K562 (cell line): ENCODE measurements around the gene DNAAF3. TPM values are rescaled to one million over a fixed set of nuclear protein-coding genes. Genes with fewer than 3 reads are reported as not detected.

Experiments used
- CHD2 ChIP-seq: IDR thresholded peaks from 2 replicates; pipeline ENCODE4 v1.6.1; 2011; ENCODE audit warnings: low read depth, low read length
- HDAC3 ChIP-seq: fragments of 450-650 bp; IDR thresholded peaks from 2 replicates; pipeline ENCODE4 v1.6.1; 2018; ENCODE audit warnings: borderline replicate concordance, mild to moderate bottlenecking, moderate library complexity; ENCODE audit not compliant: partially characterized antibody
- JUND ChIP-seq, 2 experiments: IDR thresholded peaks; 2 replicates in 1 of 2; 3 replicates in 1 of 2; pipeline ENCODE4 v1.6.1; 2011; ENCODE audit warnings: borderline replicate concordance in 2 of 2, low read depth in 2 of 2, low read length in 2 of 2, improper control_type of control experiment in 1 of 2, missing biosample characterization in 1 of 2, missing genetic modification characterization in 1 of 2, missing genetic modification reagents in 1 of 2
- MTA2 ChIP-seq: fragments of 450-650 bp; IDR thresholded peaks from 2 replicates; pipeline ENCODE4 v1.6.1; 2016; ENCODE audit warnings: low read depth
- SP1 ChIP-seq: sonication (generic); formaldehyde crosslinking; IDR thresholded peaks from 2 replicates; pipeline ENCODE4 v1.8.1; 2022; ENCODE audit warnings: mild to moderate bottlenecking, missing genetic modification reagents
- ZNF354B ChIP-seq: fragments of 250-450 bp; sonication (Bioruptor Pico); IDR thresholded peaks from 2 replicates; pipeline ENCODE4 v1.4.0; 2020
- polyA plus RNA-seq, 8 experiments: library from polyadenylated mRNA; depleted of rRNA in 4 of 8; stranded (reverse) in 5 of 8; unstranded in 3 of 8; fragments of >200 nt; fragmentation: Nextera tagmentation in 2 of 8; fragmentation: Illumina TruSeq in 1 of 8; extraction: Ambion mirVana in 2 of 8; extraction: Trizol in 1 of 8; gene quantifications; 2 replicates each; pipeline versions ENCODE4 v1.2.1 to v1.2.3, GENCODE V29; 2011 to 2014; ENCODE audit warnings: inconsistent platforms in 1 of 8, missing spikeins in 1 of 8
- total RNA-seq, 7 experiments: library from RNA; depleted of rRNA in 6 of 7; stranded (reverse); fragments of >200 nt in 6 of 7; fragmentation: Illumina TruSeq in 2 of 7; extraction: Trizol in 2 of 7; gene quantifications; 2 replicates each; pipeline versions ENCODE4 v1.2.1 to v1.2.3, GENCODE V29; 2011 to 2021; ENCODE audit warnings: low replicate concordance in 1 of 7
- TF ChIP-seq, protein P1 (sequence below): fragments of 450-650 bp; formaldehyde crosslinking; IDR thresholded peaks from 2 replicates; pipeline ENCODE4 v1.4.0; 2020; ENCODE audit warnings: mild to moderate bottlenecking, moderate library complexity
- TF ChIP-seq, protein P2 (sequence below): fragments of 200-600 bp; sonication (generic); IDR thresholded peaks from one replicate; pipeline ENCODE4 v1.6.1; 2012; ENCODE audit warnings: mild to moderate bottlenecking, low read depth, low read length, inconsistent platforms
- TF ChIP-seq, protein P3 (sequence below): fragments of 450-650 bp; IDR thresholded peaks from 2 replicates; pipeline ENCODE4 v1.6.1; 2016; ENCODE audit warnings: low read depth, mild to moderate bottlenecking, moderate library complexity
- TF ChIP-seq, protein P4 (sequence below): fragments of 450-650 bp; IDR thresholded peaks from 2 replicates; pipeline ENCODE4 v1.6.1; 2016; ENCODE audit warnings: mild to moderate bottlenecking

The DNAAF3 gene
- total and polyA plus RNA-seq, 9 of the 15 experiments (the other 6 are each of a cell fraction or from before 2014, with no cell fraction given), result 21.6 to 61.5 (median 43.0) TPM

DNA sequence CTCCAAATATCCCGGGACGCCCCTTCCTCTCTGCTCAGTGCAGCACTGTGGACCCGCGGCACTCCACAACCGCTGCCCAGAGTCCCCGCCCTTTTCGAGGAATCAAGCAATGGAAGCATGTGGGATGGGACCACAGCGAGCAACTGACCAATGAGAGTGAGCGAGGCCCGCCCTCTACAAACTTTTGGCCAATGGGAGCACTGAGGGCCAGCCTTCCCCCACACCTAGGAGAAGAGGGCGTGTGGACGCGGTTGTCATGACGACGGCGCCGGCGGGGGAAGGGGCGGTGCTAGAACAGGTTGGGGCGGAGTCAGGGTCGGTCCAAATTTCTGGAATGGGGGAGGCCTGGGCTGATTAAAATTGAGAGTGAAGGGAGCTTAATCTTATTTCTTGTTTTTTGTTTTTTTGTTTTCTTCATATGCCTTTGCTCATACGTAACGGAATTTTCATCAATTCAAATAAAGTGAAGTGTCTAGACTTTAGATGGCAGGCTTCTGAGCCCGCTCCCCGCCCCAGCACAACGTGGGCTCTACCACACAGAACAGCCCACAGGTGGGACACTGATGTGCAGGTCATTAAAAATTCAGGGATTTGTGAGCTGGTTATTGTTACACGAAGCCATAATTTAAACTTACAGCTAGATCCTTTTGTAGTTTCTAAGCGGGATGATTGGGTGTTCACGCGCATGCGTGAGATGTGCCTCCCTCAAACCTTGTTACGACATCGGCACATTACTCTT lies at the start of gene DNAAF3 (continued):
- TF ChIP-seq, protein P1, sequence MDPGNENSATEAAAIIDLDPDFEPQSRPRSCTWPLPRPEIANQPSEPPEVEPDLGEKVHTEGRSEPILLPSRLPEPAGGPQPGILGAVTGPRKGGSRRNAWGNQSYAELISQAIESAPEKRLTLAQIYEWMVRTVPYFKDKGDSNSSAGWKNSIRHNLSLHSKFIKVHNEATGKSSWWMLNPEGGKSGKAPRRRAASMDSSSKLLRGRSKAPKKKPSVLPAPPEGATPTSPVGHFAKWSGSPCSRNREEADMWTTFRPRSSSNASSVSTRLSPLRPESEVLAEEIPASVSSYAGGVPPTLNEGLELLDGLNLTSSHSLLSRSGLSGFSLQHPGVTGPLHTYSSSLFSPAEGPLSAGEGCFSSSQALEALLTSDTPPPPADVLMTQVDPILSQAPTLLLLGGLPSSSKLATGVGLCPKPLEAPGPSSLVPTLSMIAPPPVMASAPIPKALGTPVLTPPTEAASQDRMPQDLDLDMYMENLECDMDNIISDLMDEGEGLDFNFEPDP (CRISPR knock-in tag), result no peak
- TF ChIP-seq HDAC3, result no peak
- TF ChIP-seq, protein P2, sequence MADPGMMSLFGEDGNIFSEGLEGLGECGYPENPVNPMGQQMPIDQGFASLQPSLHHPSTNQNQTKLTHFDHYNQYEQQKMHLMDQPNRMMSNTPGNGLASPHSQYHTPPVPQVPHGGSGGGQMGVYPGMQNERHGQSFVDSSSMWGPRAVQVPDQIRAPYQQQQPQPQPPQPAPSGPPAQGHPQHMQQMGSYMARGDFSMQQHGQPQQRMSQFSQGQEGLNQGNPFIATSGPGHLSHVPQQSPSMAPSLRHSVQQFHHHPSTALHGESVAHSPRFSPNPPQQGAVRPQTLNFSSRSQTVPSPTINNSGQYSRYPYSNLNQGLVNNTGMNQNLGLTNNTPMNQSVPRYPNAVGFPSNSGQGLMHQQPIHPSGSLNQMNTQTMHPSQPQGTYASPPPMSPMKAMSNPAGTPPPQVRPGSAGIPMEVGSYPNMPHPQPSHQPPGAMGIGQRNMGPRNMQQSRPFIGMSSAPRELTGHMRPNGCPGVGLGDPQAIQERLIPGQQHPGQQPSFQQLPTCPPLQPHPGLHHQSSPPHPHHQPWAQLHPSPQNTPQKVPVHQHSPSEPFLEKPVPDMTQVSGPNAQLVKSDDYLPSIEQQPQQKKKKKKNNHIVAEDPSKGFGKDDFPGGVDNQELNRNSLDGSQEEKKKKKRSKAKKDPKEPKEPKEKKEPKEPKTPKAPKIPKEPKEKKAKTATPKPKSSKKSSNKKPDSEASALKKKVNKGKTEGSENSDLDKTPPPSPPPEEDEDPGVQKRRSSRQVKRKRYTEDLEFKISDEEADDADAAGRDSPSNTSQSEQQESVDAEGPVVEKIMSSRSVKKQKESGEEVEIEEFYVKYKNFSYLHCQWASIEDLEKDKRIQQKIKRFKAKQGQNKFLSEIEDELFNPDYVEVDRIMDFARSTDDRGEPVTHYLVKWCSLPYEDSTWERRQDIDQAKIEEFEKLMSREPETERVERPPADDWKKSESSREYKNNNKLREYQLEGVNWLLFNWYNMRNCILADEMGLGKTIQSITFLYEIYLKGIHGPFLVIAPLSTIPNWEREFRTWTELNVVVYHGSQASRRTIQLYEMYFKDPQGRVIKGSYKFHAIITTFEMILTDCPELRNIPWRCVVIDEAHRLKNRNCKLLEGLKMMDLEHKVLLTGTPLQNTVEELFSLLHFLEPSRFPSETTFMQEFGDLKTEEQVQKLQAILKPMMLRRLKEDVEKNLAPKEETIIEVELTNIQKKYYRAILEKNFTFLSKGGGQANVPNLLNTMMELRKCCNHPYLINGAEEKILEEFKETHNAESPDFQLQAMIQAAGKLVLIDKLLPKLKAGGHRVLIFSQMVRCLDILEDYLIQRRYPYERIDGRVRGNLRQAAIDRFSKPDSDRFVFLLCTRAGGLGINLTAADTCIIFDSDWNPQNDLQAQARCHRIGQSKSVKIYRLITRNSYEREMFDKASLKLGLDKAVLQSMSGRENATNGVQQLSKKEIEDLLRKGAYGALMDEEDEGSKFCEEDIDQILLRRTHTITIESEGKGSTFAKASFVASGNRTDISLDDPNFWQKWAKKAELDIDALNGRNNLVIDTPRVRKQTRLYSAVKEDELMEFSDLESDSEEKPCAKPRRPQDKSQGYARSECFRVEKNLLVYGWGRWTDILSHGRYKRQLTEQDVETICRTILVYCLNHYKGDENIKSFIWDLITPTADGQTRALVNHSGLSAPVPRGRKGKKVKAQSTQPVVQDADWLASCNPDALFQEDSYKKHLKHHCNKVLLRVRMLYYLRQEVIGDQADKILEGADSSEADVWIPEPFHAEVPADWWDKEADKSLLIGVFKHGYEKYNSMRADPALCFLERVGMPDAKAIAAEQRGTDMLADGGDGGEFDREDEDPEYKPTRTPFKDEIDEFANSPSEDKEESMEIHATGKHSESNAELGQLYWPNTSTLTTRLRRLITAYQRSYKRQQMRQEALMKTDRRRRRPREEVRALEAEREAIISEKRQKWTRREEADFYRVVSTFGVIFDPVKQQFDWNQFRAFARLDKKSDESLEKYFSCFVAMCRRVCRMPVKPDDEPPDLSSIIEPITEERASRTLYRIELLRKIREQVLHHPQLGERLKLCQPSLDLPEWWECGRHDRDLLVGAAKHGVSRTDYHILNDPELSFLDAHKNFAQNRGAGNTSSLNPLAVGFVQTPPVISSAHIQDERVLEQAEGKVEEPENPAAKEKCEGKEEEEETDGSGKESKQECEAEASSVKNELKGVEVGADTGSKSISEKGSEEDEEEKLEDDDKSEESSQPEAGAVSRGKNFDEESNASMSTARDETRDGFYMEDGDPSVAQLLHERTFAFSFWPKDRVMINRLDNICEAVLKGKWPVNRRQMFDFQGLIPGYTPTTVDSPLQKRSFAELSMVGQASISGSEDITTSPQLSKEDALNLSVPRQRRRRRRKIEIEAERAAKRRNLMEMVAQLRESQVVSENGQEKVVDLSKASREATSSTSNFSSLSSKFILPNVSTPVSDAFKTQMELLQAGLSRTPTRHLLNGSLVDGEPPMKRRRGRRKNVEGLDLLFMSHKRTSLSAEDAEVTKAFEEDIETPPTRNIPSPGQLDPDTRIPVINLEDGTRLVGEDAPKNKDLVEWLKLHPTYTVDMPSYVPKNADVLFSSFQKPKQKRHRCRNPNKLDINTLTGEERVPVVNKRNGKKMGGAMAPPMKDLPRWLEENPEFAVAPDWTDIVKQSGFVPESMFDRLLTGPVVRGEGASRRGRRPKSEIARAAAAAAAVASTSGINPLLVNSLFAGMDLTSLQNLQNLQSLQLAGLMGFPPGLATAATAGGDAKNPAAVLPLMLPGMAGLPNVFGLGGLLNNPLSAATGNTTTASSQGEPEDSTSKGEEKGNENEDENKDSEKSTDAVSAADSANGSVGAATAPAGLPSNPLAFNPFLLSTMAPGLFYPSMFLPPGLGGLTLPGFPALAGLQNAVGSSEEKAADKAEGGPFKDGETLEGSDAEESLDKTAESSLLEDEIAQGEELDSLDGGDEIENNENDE, result no peak
- TF ChIP-seq SP1, result peak; percentile 98; the same call in 1 of the 2 replicates
- TF ChIP-seq, protein P3, sequence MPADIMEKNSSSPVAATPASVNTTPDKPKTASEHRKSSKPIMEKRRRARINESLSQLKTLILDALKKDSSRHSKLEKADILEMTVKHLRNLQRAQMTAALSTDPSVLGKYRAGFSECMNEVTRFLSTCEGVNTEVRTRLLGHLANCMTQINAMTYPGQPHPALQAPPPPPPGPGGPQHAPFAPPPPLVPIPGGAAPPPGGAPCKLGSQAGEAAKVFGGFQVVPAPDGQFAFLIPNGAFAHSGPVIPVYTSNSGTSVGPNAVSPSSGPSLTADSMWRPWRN, result no peak
- TF ChIP-seq, protein P4, sequence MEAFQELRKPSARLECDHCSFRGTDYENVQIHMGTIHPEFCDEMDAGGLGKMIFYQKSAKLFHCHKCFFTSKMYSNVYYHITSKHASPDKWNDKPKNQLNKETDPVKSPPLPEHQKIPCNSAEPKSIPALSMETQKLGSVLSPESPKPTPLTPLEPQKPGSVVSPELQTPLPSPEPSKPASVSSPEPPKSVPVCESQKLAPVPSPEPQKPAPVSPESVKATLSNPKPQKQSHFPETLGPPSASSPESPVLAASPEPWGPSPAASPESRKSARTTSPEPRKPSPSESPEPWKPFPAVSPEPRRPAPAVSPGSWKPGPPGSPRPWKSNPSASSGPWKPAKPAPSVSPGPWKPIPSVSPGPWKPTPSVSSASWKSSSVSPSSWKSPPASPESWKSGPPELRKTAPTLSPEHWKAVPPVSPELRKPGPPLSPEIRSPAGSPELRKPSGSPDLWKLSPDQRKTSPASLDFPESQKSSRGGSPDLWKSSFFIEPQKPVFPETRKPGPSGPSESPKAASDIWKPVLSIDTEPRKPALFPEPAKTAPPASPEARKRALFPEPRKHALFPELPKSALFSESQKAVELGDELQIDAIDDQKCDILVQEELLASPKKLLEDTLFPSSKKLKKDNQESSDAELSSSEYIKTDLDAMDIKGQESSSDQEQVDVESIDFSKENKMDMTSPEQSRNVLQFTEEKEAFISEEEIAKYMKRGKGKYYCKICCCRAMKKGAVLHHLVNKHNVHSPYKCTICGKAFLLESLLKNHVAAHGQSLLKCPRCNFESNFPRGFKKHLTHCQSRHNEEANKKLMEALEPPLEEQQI, result no peak
- no peak for TF ChIP-seq MTA2
- peak; percentile 82 for TF ChIP-seq CHD2
- no peak for TF ChIP-seq ZNF354B
- peak; percentile 97 for TF ChIP-seq JUND (IDR thresholded peaks at IDR 0.05; ENCODE audit: borderline replicate concordance, low read depth, low read length)
- TF ChIP-seq JUND (tag; IDR thresholded peaks at IDR 0.05; ENCODE audit: borderline replicate concordance, low read depth, low read length), result no peak
